ENCODE data around the gene LINGO1. TPM values are rescaled to one million over a fixed set of nuclear protein-coding genes. Genes with fewer than 3 reads are reported as not detected.

LINGO1 gene
- total and polyA plus RNA-seq, 4 donors, result 0.33 to 5.1 (median 0.88) TPM

- Histone ChIP-seq H3K9me3 (ENCODE audit: control insufficient read depth in 4 of 4, insufficient read depth in 3 of 4, low read length in 3 of 4) (peaks cover 0 to 18% (median 3%) of the 10 kb centered on the region in 4 donors), H3K9ac (ENCODE audit: insufficient read depth in 1 of 2, low read length in 2 of 2) (no peak overlapping the region), H3K4me1 (ENCODE audit: control insufficient read depth in 5 of 5, insufficient read depth in 5 of 5, low read length in 5 of 5) (peaks cover 0 to 6% (median 0%) of the 10 kb centered on the region in 5 donors), H3K36me3 (ENCODE audit: control insufficient read depth in 4 of 4, insufficient read depth in 4 of 4, low read length in 4 of 4) (no peaks in the 10 kb centered on the region), H3K4me3 (no peak overlapping the region), H3K27me3 (ENCODE audit: control insufficient read depth in 3 of 3, insufficient read depth in 3 of 3, low read length in 2 of 3) (no peaks in the 10 kb centered on the region), H3K27ac (ENCODE audit: low read depth in 1 of 2, low read length in 1 of 2) (no peak overlapping the region)
- TF ChIP-seq, protein P1, sequence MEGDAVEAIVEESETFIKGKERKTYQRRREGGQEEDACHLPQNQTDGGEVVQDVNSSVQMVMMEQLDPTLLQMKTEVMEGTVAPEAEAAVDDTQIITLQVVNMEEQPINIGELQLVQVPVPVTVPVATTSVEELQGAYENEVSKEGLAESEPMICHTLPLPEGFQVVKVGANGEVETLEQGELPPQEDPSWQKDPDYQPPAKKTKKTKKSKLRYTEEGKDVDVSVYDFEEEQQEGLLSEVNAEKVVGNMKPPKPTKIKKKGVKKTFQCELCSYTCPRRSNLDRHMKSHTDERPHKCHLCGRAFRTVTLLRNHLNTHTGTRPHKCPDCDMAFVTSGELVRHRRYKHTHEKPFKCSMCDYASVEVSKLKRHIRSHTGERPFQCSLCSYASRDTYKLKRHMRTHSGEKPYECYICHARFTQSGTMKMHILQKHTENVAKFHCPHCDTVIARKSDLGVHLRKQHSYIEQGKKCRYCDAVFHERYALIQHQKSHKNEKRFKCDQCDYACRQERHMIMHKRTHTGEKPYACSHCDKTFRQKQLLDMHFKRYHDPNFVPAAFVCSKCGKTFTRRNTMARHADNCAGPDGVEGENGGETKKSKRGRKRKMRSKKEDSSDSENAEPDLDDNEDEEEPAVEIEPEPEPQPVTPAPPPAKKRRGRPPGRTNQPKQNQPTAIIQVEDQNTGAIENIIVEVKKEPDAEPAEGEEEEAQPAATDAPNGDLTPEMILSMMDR (IDR thresholded peaks at IDR 0.05; ENCODE audit: control extremely low read depth, extremely low read depth), result no peak
- WGBS, 2 donors, result 64 to 71% methylated on average over 6 of the region's 6 CpGs
- ATAC-seq (ENCODE audit: insufficient read depth, low FRiP score) (no peak), DNase-seq (no peak)
These were observed 25.6 kb upstream of the LINGO1 start for GRCh38 chr15:77658304-77658703.

GRCh38 chr15:77657634-77658238, 25.0 kb upstream of the LINGO1 start:
- Histone ChIP-seq H3K4me3 (no peak overlapping the region), H3K9me3 (ENCODE audit: control insufficient read depth in 4 of 4, insufficient read depth in 3 of 4, low read length in 3 of 4) (peaks cover 0 to 18% (median 3%) of the 10 kb centered on the region in 4 donors), H3K27me3 (ENCODE audit: control insufficient read depth in 3 of 3, insufficient read depth in 3 of 3, low read length in 2 of 3) (no peaks in the 10 kb centered on the region), H3K27ac (ENCODE audit: low read depth in 1 of 2, low read length in 1 of 2) (no peak overlapping the region), H3K9ac (ENCODE audit: insufficient read depth in 1 of 2, low read length in 2 of 2) (no peak overlapping the region), H3K36me3 (ENCODE audit: control insufficient read depth in 4 of 4, insufficient read depth in 4 of 4, low read length in 4 of 4) (no peaks in the 10 kb centered on the region), H3K4me1 (ENCODE audit: control insufficient read depth in 5 of 5, insufficient read depth in 5 of 5, low read length in 5 of 5) (peaks cover 0 to 6% (median 0%) of the 10 kb centered on the region in 5 donors)
- TF ChIP-seq, protein P1 (IDR thresholded peaks at IDR 0.05; ENCODE audit: control extremely low read depth, extremely low read depth), result no peak
- WGBS, 2 donors, result 65 to 86% methylated on average over 23 of the region's 23 CpGs
- ATAC-seq (ENCODE audit: insufficient read depth, low FRiP score) (no peak), DNase-seq (peak in 2 of 3 donors; percentile 37 to 57)

DNA sequence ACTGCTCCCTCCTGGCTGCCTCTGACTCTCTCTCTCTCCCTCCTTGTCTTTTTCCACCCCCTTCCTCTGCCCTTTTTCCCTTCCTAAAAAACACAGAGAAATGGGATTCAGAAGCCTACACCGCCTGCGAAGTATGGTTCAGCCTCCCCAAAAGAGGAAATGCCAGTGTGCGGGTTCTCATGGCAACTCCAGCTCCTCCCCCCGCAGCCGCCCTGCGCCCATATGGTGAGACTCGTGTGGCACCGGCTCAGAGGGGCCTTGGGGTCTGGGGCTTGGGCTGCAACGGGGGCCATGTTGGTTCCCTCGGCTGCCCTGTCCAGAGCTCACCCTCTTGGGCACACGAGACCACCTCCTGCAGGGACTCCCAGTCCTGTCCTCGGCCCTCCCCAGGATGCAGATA, 23.6 kb upstream of the LINGO1 start:
- WGBS, 2 donors, result 31 to 46% methylated on average over 12 of the region's 12 CpGs
- TF ChIP-seq, protein P1 (IDR thresholded peaks at IDR 0.05; ENCODE audit: control extremely low read depth, extremely low read depth), result no peak
- Histone ChIP-seq H3K36me3 (ENCODE audit: control insufficient read depth in 4 of 4, insufficient read depth in 4 of 4, low read length in 4 of 4) (no peaks in the 10 kb centered on the region), H3K27ac (ENCODE audit: low read depth in 1 of 2, low read length in 1 of 2) (no peak overlapping the region), H3K9ac (ENCODE audit: insufficient read depth in 1 of 2, low read length in 2 of 2) (no peak overlapping the region), H3K27me3 (ENCODE audit: control insufficient read depth in 3 of 3, insufficient read depth in 3 of 3, low read length in 2 of 3) (no peaks in the 10 kb centered on the region), H3K4me3 (no peak overlapping the region), H3K4me1 (ENCODE audit: control insufficient read depth in 5 of 5, insufficient read depth in 5 of 5, low read length in 5 of 5) (peaks cover 0 to 6% (median 0%) of the 10 kb centered on the region in 5 donors), H3K9me3 (ENCODE audit: control insufficient read depth in 4 of 4, insufficient read depth in 3 of 4, low read length in 3 of 4) (peaks cover 0 to 18% (median 3%) of the 10 kb centered on the region in 4 donors)
- DNase-seq, result no peak
- no peak for ATAC-seq (ENCODE audit: insufficient read depth, low FRiP score)
